Mesenchymal stem cell (in vitro differentiated cells and primary cell): Measurements from ENCODE around the gene CIITA.
"Not testable (repeated sequence)": the region's sequence is repeated elsewhere in the genome, so short reads cannot be mapped to it uniquely, and the experiment has no call there.

Experiments used
- DNase-seq: peaks from one replicate; pipeline ENCODE4 v3.0.0-alpha.2; 2013
- H2AFZ ChIP-seq: one replicate; pipeline ENCODE4 v1.6.1; 2013; ENCODE audit warnings: low read depth, mild to moderate bottlenecking, control low read depth, inconsistent platforms, low read length, moderate library complexity
- H2AK5ac ChIP-seq: 2 replicates; pipeline ENCODE4 v1.6.1; 2013; ENCODE audit warnings: low read length, moderate library complexity, mild to moderate bottlenecking, inconsistent platforms; ENCODE audit not compliant: severe bottlenecking
- H2BK120ac ChIP-seq: one replicate; pipeline ENCODE4 v1.6.1; 2013; ENCODE audit warnings: low read depth, mild to moderate bottlenecking, inconsistent platforms, low read length, moderate library complexity
- H2BK12ac ChIP-seq, 2 experiments: one replicate each; pipeline ENCODE4 v1.6.1; 2013; ENCODE audit warnings: inconsistent platforms in 2 of 2, low read length in 2 of 2, mild to moderate bottlenecking in 2 of 2, moderate library complexity in 2 of 2, control low read depth in 1 of 2
- H2BK15ac ChIP-seq: one replicate; pipeline ENCODE4 v1.6.1; 2013; ENCODE audit warnings: mild to moderate bottlenecking, low read depth, inconsistent platforms; ENCODE audit not compliant: poor library complexity, severe bottlenecking
- H2BK5ac ChIP-seq: 2 replicates; pipeline ENCODE4 v1.6.1; 2013; ENCODE audit warnings: low read depth, mild to moderate bottlenecking, low read length, control low read depth, inconsistent platforms; ENCODE audit not compliant: poor library complexity, severe bottlenecking
- H3K14ac ChIP-seq, 2 experiments: one replicate each; pipeline ENCODE4 v1.6.1; 2013; ENCODE audit warnings: inconsistent platforms in 2 of 2, low read length in 2 of 2, control low read depth in 1 of 2, mild to moderate bottlenecking in 1 of 2, moderate library complexity in 1 of 2
- H3K18ac ChIP-seq, 2 experiments: one replicate each; pipeline ENCODE4 v1.6.1; 2013; ENCODE audit warnings: inconsistent platforms in 2 of 2, low read length in 2 of 2, control low read depth in 1 of 2, low read depth in 1 of 2, mild to moderate bottlenecking in 1 of 2
- H3K23ac ChIP-seq, 2 experiments: one replicate each; pipeline ENCODE4 v1.6.1; 2013; ENCODE audit warnings: inconsistent platforms in 2 of 2, low read length in 2 of 2, mild to moderate bottlenecking in 2 of 2, moderate library complexity in 2 of 2, control low read depth in 1 of 2
- H3K27ac ChIP-seq: 2 replicates; pipeline ENCODE4 v1.5.1; 2013; ENCODE audit warnings: mild to moderate bottlenecking, moderate library complexity, low read length, control low read depth, inconsistent platforms; ENCODE audit not compliant: poor library complexity, severe bottlenecking
- H3K27me3 ChIP-seq, 2 experiments: 2 replicates each; pipeline versions ENCODE4 v1.6.1 to v1.7.0; 2013; ENCODE audit warnings: low read length in 2 of 2, mild to moderate bottlenecking in 2 of 2, moderate library complexity in 2 of 2, control low read depth in 1 of 2, inconsistent platforms in 1 of 2; ENCODE audit not compliant: control insufficient read depth in 1 of 2, insufficient read depth in 1 of 2
- H3K36me3 ChIP-seq, 2 experiments: 2 replicates each; pipeline versions ENCODE4 v1.6.1 to v1.7.0; 2013; ENCODE audit warnings: low read length in 2 of 2, control low read depth in 1 of 2, inconsistent platforms in 1 of 2, low read depth in 1 of 2, mild to moderate bottlenecking in 1 of 2; ENCODE audit not compliant: insufficient read depth in 2 of 2, control insufficient read depth in 1 of 2
- H3K4ac ChIP-seq, 2 experiments: one replicate each; pipeline ENCODE4 v1.6.1; 2013; ENCODE audit warnings: inconsistent platforms in 2 of 2, low read length in 2 of 2, mild to moderate bottlenecking in 2 of 2, moderate library complexity in 2 of 2, control low read depth in 1 of 2, low read depth in 1 of 2
- H3K4me1 ChIP-seq: 2 replicates; pipeline ENCODE4 v1.6.1; 2013; ENCODE audit warnings: low read depth, low read length, control low read depth; ENCODE audit not compliant: control insufficient read depth, insufficient read depth
- H3K4me2 ChIP-seq: 2 replicates; pipeline ENCODE4 v1.6.1; 2013; ENCODE audit warnings: low read length, mild to moderate bottlenecking, inconsistent platforms; ENCODE audit not compliant: poor library complexity, severe bottlenecking
- H3K4me3 ChIP-seq, 2 experiments: 2 replicates each; pipeline versions ENCODE4 v1.5.1 to v1.7.0; 2013; ENCODE audit warnings: low read length in 2 of 2, mild to moderate bottlenecking in 2 of 2, control low read depth in 1 of 2, low read depth in 1 of 2; ENCODE audit not compliant: insufficient read depth in 1 of 2
- H3K79me1 ChIP-seq: replicated peaks from 2 replicates; pipeline ENCODE4 v1.6.1; 2013; ENCODE audit warnings: mild to moderate bottlenecking, control low read depth, low read length, inconsistent platforms; ENCODE audit not compliant: poor library complexity, severe bottlenecking
- H3K9ac ChIP-seq: 2 replicates; pipeline ENCODE4 v1.7.0; 2013; ENCODE audit warnings: mild to moderate bottlenecking, low read length, moderate library complexity
- H3K9me3 ChIP-seq: 2 replicates; pipeline ENCODE4 v1.7.0; 2013; ENCODE audit warnings: mild to moderate bottlenecking, low read length; ENCODE audit not compliant: control insufficient read depth
- H4K8ac ChIP-seq: one replicate; pipeline ENCODE4 v1.6.1; 2013; ENCODE audit warnings: inconsistent platforms, mild to moderate bottlenecking, low read length, moderate library complexity
- H4K91ac ChIP-seq: one replicate; pipeline ENCODE4 v1.6.1; 2013; ENCODE audit warnings: mild to moderate bottlenecking, low read length, inconsistent platforms
- WGBS: methylation state at CpG from one replicate; pipeline ENCODE4 v1.1.7; 2013; ENCODE audit warnings: mixed read lengths; 5-methylcytosine and 5-hydroxymethylcytosine counted together

The CIITA gene

GRCh38 chr16:10926094-10926493, 49.1 kb downstream of the CIITA start:
- no peak overlapping the region for H2BK15ac ChIP-seq
- H3K9me3 ChIP-seq: peaks cover 6% of the 10 kb centered on the region
- H3K23ac ChIP-seq: no peak overlapping the region
- H3K4ac ChIP-seq: no peak overlapping the region
- H4K91ac ChIP-seq: no peak overlapping the region
- H3K36me3 ChIP-seq: peaks cover 68 to 73% of the 10 kb centered on the region in 2 experiments
- H4K8ac ChIP-seq: no peak overlapping the region
- 97% methylated on average over 4 of the region's 4 CpGs for whole genome bisulfite sequencing
- H3K18ac ChIP-seq: no peak overlapping the region
- no peak overlapping the region for H2BK5ac ChIP-seq
- DNase-seq: no peak
- H3K4me2 ChIP-seq: no peak overlapping the region
- no peak overlapping the region for H2BK12ac ChIP-seq
- H3K14ac ChIP-seq: no peak overlapping the region
- no peak overlapping the region for H2AK5ac ChIP-seq
- H3K4me3 ChIP-seq: no peak overlapping the region
- H3K27ac ChIP-seq: no peak overlapping the region
- H2BK120ac ChIP-seq: no peak overlapping the region
- H3K9ac ChIP-seq: no peak overlapping the region
- H2AFZ ChIP-seq: no peak overlapping the region
- peaks cover 17% of the 10 kb centered on the region for H3K79me1 ChIP-seq
- peaks cover 4% of the 10 kb centered on the region for H3K4me1 ChIP-seq
- no peaks in the 10 kb centered on the region for H3K27me3 ChIP-seq

GRCh38 chr16:10926867-10927266, 49.9 kb downstream of the CIITA start:
- H2AFZ ChIP-seq: no peak overlapping the region
- no peak overlapping the region for H4K91ac ChIP-seq
- no peak overlapping the region for H3K18ac ChIP-seq
- no peak overlapping the region for H3K27ac ChIP-seq
- no peak overlapping the region for H2BK5ac ChIP-seq
- no peak overlapping the region for H4K8ac ChIP-seq
- H2BK120ac ChIP-seq: no peak overlapping the region
- H3K4me3 ChIP-seq: no peak overlapping the region
- H3K9me3 ChIP-seq: peaks cover 6% of the 10 kb centered on the region
- H2BK12ac ChIP-seq: no peak overlapping the region
- peaks cover 4% of the 10 kb centered on the region for H3K4me1 ChIP-seq
- H2BK15ac ChIP-seq: no peak overlapping the region
- peaks cover 20% of the 10 kb centered on the region for H3K79me1 ChIP-seq
- DNase-seq: no peak
- no peak overlapping the region for H3K4me2 ChIP-seq
- no peaks in the 10 kb centered on the region for H3K27me3 ChIP-seq
- no peak overlapping the region for H2AK5ac ChIP-seq
- WGBS: 96% methylated on average over 3 of the region's 5 CpGs
- no peak overlapping the region for H3K14ac ChIP-seq
- no peak overlapping the region for H3K4ac ChIP-seq
- H3K9ac ChIP-seq: no peak overlapping the region
- H3K36me3 ChIP-seq: peaks cover 68 to 76% of the 10 kb centered on the region in 2 experiments
- no peak overlapping the region for H3K23ac ChIP-seq

- H4K8ac ChIP-seq: no peak overlapping the region
- no peak overlapping the region for H2BK12ac ChIP-seq
- H4K91ac ChIP-seq: no peak overlapping the region
- no peak for DNase-seq
- H2AFZ ChIP-seq: no peak overlapping the region
- H3K4me2 ChIP-seq: no peak overlapping the region
- H3K9me3 ChIP-seq: peaks cover 6% of the 10 kb centered on the region
- H3K27me3 ChIP-seq: no peaks in the 10 kb centered on the region
- peaks cover 25% of the 10 kb centered on the region for H3K79me1 ChIP-seq
- H2BK120ac ChIP-seq: no peak overlapping the region
- H3K9ac ChIP-seq: no peak overlapping the region
- H3K23ac ChIP-seq: no peak overlapping the region
- no peak overlapping the region for H2BK15ac ChIP-seq
- H2BK5ac ChIP-seq: no peak overlapping the region
- peaks cover 67 to 78% of the 10 kb centered on the region in 2 experiments for H3K36me3 ChIP-seq
- H3K4me1 ChIP-seq: no peaks in the 10 kb centered on the region
- no peak overlapping the region for H3K14ac ChIP-seq
- H3K27ac ChIP-seq: no peak overlapping the region
- 96% methylated on average over 11 of the region's 11 CpGs for WGBS
- no peak overlapping the region for H3K4ac ChIP-seq
- no peak overlapping the region for H3K18ac ChIP-seq
- no peak overlapping the region for H2AK5ac ChIP-seq
- H3K4me3 ChIP-seq: no peak overlapping the region
These were observed 50.6 kb downstream of the CIITA start for GRCh38 chr16:10927497-10928112.

GRCh38 chr16:10929097-10929496, 52.1 kb downstream of the CIITA start:
- not testable (repeated sequence) for H3K27ac ChIP-seq, H4K8ac ChIP-seq, DNase-seq, H4K91ac ChIP-seq, H2BK5ac ChIP-seq, H3K9me3 ChIP-seq, H3K18ac ChIP-seq, H2BK15ac ChIP-seq, H2BK12ac ChIP-seq, H3K4me3 ChIP-seq, H2BK120ac ChIP-seq, H2AK5ac ChIP-seq, H3K4ac ChIP-seq, H3K4me1 ChIP-seq, H3K4me2 ChIP-seq, H3K23ac ChIP-seq, H3K14ac ChIP-seq, H3K9ac ChIP-seq, H2AFZ ChIP-seq, H3K27me3 ChIP-seq
- WGBS: 97% methylated on average over 12 of the region's 12 CpGs
- Histone ChIP-seq H3K36me3 (peaks cover 68 to 83% of the 10 kb centered on the region in 2 experiments), H3K79me1 (peaks cover 33% of the 10 kb centered on the region)
